NCI-H1417 (cell line): ENCODE measurements around the gene RPL18.
"Not testable (repeated sequence)": the region's sequence is repeated elsewhere in the genome, so short reads cannot be mapped to it uniquely, and the experiment has no call there.

Source experiments
- DNase-seq, 3 experiments: peaks; one replicate each; lab custom pipeline; 2025; lab: John Stamatoyannopoulos, UW

Gene RPL18

GRCh38 chr19:48644839-48645619, 26.1 kb upstream of the RPL18 start:
- peak; percentile 70 to 80 (median 72) for DNase-seq

GRCh38 chr19:48644355-48644754, 25.4 kb upstream of the RPL18 start:
- no peak for DNase-seq

- no peak for DNase-seq
Measured at GRCh38 chr19:48642862-48643261, 23.9 kb upstream of the RPL18 start.

- DNase-seq: no peak
Measured at GRCh38 chr19:48641850-48642249, 22.9 kb upstream of the RPL18 start.

- no peak for DNase-seq
Measured at GRCh38 chr19:48639483-48640375, 20.8 kb upstream of the RPL18 start.

- DNase-seq: peak in 2 of 3 experiments; percentile 13 to 17
Measured at GRCh38 chr19:48638831-48639381, 19.9 kb upstream of the RPL18 start.

GRCh38 chr19:48637948-48638830, 19.2 kb upstream of the RPL18 start:
- DNase-seq: peak; percentile 85 to 94 (median 93)

GRCh38 chr19:48637449-48637947, 18.5 kb upstream of the RPL18 start:
- DNase-seq: peak; percentile 98 to 100 (median 99)

- DNase-seq: peak in 2 of 3 experiments; percentile 80 to 87
Measured at GRCh38 chr19:48636859-48637448, 18.0 kb upstream of the RPL18 start, which contains the start of gene DBP. DBP (minus strand) TSS chr19:48637379; CDS start chr19:48636994, 385 bp downstream.

GRCh38 chr19:48635966-48636858, 17.2 kb upstream of the RPL18 start:
- peak in 2 of 3 experiments; percentile 38 to 48 for DNase-seq

GRCh38 chr19:48635263-48635965, 16.4 kb upstream of the RPL18 start:
- peak; percentile 74 to 86 (median 76) for DNase-seq

- DNase-seq: peak; percentile 95 to 98 (median 97)
Measured at GRCh38 chr19:48634424-48635262, 15.7 kb upstream of the RPL18 start.

- DNase-seq: no peak
Measured at GRCh38 chr19:48634036-48634342, 15.0 kb upstream of the RPL18 start.

GRCh38 chr19:48633148-48634035, 14.4 kb upstream of the RPL18 start:
- no peak for DNase-seq

GRCh38 chr19:48632692-48633147, 13.7 kb upstream of the RPL18 start:
- DNase-seq: no peak

- DNase-seq: not testable (repeated sequence)
Measured at GRCh38 chr19:48632286-48632685, 13.3 kb upstream of the RPL18 start.

- DNase-seq: peak in 1 of 3 experiments; percentile 74
Measured at GRCh38 chr19:48631225-48631624, 12.2 kb upstream of the RPL18 start.
